Stimulated activated CD8-positive, alpha-beta memory T cell treated with anti-CD3 and anti-CD28 coated beads, Interleukin-7, amount 100 ng/mL, for 4 hours (primary cell): ENCODE measurements around the gene METTL22.
A peak's percentile ranks its signal among the peaks of the same experiment; 100 is the strongest.
"Not testable (repeated sequence)": the region's sequence is repeated elsewhere in the genome, so short reads cannot be mapped to it uniquely, and the experiment has no call there.

Experiments used
- DNase-seq, 2 donors: peaks; one replicate each; pipeline ENCODE4 v3.0.0-alpha.2; 2020; ENCODE audit warnings: low read depth in 2 of 2

Gene METTL22

GRCh38 chr16:8631818-8632465 lies 10.4 kb downstream of the METTL22 start:
- no peak for DNase-seq

GRCh38 chr16:8632675-8633182 lies 11.2 kb downstream of the METTL22 start:
- no peak for DNase-seq

GRCh38 chr16:8634991-8635736 lies 13.7 kb downstream of the METTL22 start:
- DNase-seq: no peak

- no peak for DNase-seq
Measured at GRCh38 chr16:8639694-8640093, 18.2 kb downstream of the METTL22 start.

- DNase-seq: no peak
Measured at GRCh38 chr16:8641671-8642070, 20.2 kb downstream of the METTL22 start.

- DNase-seq: no peak
Measured at GRCh38 chr16:8642146-8642545, 20.6 kb downstream of the METTL22 start.

GRCh38 chr16:8644211-8645140 lies 23.0 kb downstream of the METTL22 start:
- DNase-seq: no peak

GRCh38 chr16:8645141-8645521 lies 23.6 kb downstream of the METTL22 start:
- no peak for DNase-seq

GRCh38 chr16:8645831-8646230 lies 24.3 kb downstream of the METTL22 start:
- no peak for DNase-seq

- no peak for DNase-seq
Measured at GRCh38 chr16:8646326-8647053, 25.0 kb downstream of the METTL22 start.

- no peak for DNase-seq
Measured at GRCh38 chr16:8647721-8648318, 26.3 kb downstream of the METTL22 start.

- no peak for DNase-seq
Measured at GRCh38 chr16:8648877-8649276, 27.4 kb downstream of the METTL22 start.

GRCh38 chr16:8649829-8650554 lies 28.5 kb downstream of the METTL22 start:
- DNase-seq: no peak

GRCh38 chr16:8651958-8652357 lies 30.5 kb downstream of the METTL22 start:
- DNase-seq: not testable (repeated sequence)

- no peak for DNase-seq
Measured at GRCh38 chr16:8655184-8655717, 33.8 kb downstream of the METTL22 start.

GRCh38 chr16:8656376-8656775 lies 34.9 kb downstream of the METTL22 start:
- no peak for DNase-seq

- peak in 1 of 2 donors; percentile 9 for DNase-seq
Measured at GRCh38 chr16:8660841-8661301, 39.4 kb downstream of the METTL22 start.

- DNase-seq: no peak
Measured at GRCh38 chr16:8661703-8662102, 40.2 kb downstream of the METTL22 start.

GRCh38 chr16:8663192-8664089 lies 41.9 kb downstream of the METTL22 start:
- no peak for DNase-seq
